Neutrophil (primary cell): Measurements from ENCODE around the gene GPRC5B.

Experiments
- H3K27ac ChIP-seq: fragments of 200-600 bp; sonication (generic); 2 replicates; pipeline ENCODE4 v1.5.1; 2016; ENCODE audit warnings: mild to moderate bottlenecking, moderate library complexity
- H3K27me3 ChIP-seq: fragments of 200-600 bp; sonication (generic); 2 replicates; pipeline ENCODE4 v1.6.0; 2016; ENCODE audit warnings: mild to moderate bottlenecking
- H3K36me3 ChIP-seq: fragments of 200-600 bp; sonication (generic); 2 replicates; pipeline ENCODE4 v1.5.1; 2017
- H3K4me1 ChIP-seq, 2 experiments: fragments of 200-600 bp in 1 of 2; sonication (generic) in 1 of 2; 1 replicate in 1 of 2; 2 replicates in 1 of 2; pipeline versions ENCODE4 v1.5.1 to v1.6.1; 2013 to 2016; ENCODE audit warnings: low read depth in 1 of 2, low read length in 1 of 2, mild to moderate bottlenecking in 1 of 2, moderate library complexity in 1 of 2; ENCODE audit not compliant: control insufficient read depth in 1 of 2, insufficient read depth in 1 of 2
- H3K4me3 ChIP-seq, 2 experiments: fragments of 200-600 bp in 1 of 2; sonication (generic) in 1 of 2; 1 replicate in 1 of 2; 2 replicates in 1 of 2; pipeline ENCODE4 v1.5.1; 2013 to 2016; ENCODE audit warnings: low read depth in 1 of 2, low read length in 1 of 2, mild to moderate bottlenecking in 1 of 2, moderate library complexity in 1 of 2
- H3K9me3 ChIP-seq: fragments of 200-600 bp; sonication (generic); 2 replicates; pipeline ENCODE4 v1.5.1; 2016
- CTCF ChIP-seq: fragments of 200-600 bp; sonication (generic); IDR thresholded peaks from 2 replicates; pipeline ENCODE4 v1.5.1; 2016; ENCODE audit warnings: antibody characterized with exemption

Gene GPRC5B

GRCh38 chr16:19858340-19859018 lies 26.2 kb downstream of the GPRC5B start:
- H3K27me3 ChIP-seq: no peaks in the 10 kb centered on the region
- no peak overlapping the region for H3K27ac ChIP-seq
- no peaks in the 10 kb centered on the region for H3K36me3 ChIP-seq
- no peak for TF ChIP-seq CTCF
- H3K9me3 ChIP-seq: no peaks in the 10 kb centered on the region
- no peaks in the 10 kb centered on the region for H3K4me1 ChIP-seq
- H3K4me3 ChIP-seq: no peak overlapping the region

DNA sequence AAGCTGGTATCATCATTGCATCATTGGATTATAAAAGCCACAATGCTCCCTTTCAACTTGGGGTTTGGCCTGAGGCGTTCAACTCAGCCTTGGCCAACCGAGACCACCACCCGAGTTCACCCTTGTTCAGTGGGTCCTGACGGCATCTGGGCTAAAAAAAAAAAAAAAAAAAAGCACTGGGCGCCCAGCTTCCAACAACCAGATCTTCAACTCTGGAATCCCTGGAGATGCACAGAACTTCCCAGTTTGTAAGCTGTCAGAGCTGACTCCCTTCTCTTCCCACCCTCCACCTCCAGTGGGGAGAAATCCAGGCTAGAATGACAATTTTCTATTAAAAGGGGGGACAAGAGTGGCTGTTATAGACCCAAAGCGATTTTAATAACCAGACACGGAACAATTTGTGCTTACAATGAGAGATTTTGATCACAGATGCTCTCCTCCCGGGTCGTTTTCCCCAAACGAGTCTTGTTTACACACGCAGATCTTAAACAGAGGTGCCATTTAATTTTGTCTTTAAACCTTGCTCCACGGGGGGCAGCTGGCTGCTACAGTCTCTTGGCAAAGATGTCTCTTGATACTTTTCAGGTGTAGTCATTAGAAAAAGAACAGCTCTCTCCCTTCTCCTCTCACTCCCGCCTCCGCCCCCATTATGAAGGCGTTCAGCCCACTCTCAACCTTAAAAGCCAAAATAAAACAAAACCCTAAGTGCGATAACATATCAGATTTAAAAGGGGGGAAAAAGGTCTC lies 26.9 kb downstream of the GPRC5B start:
- Histone ChIP-seq H3K4me3 (no peak overlapping the region), H3K27me3 (no peaks in the 10 kb centered on the region), H3K9me3 (no peaks in the 10 kb centered on the region), H3K27ac (no peak overlapping the region), H3K4me1 (no peaks in the 10 kb centered on the region), H3K36me3 (no peaks in the 10 kb centered on the region)
- no peak for TF ChIP-seq CTCF

DNA sequence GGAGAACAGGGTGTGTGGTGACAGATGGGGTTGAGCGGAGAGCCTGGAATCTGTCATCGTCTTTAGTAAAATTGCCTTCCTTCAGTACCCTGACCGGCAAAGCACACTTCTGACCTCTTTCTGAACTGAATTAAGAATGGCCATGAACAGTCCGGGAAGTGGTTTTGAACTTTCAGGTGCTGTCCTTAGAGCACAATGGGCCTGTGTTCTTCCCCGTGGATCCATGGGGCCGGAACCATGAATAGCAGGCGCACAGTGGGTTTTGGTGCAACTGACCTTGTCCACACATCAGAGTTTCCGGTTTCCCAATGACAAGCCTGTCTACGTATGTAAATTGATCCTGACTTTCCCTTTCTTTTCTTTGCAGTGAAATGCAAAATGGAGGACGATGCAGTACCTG lies 28.5 kb downstream of the GPRC5B start:
- Histone ChIP-seq H3K4me1 (no peaks in the 10 kb centered on the region), H3K9me3 (no peaks in the 10 kb centered on the region), H3K4me3 (no peak overlapping the region), H3K27me3 (no peaks in the 10 kb centered on the region), H3K36me3 (no peaks in the 10 kb centered on the region), H3K27ac (no peak overlapping the region)
- TF ChIP-seq CTCF: no peak

DNA sequence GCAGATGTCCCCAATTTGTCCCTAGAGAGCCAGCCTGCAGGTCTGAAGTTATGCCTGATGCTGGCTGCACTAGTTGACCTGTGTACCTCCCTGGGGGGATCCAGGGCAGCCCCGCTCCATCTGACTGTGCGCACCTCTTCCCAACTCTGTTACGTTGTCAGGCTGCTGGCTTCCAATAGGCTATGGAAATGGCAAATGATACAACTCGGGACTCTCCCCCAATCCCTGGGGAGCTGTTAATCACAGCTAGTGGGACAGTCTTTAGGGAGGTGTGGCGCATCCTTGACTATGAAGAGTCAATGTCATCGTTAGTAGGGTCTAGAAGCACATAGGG lies 30.1 kb downstream of the GPRC5B start:
- H3K9me3 ChIP-seq: no peaks in the 10 kb centered on the region
- H3K4me1 ChIP-seq: no peaks in the 10 kb centered on the region
- no peak overlapping the region for H3K4me3 ChIP-seq
- H3K36me3 ChIP-seq: no peaks in the 10 kb centered on the region
- no peaks in the 10 kb centered on the region for H3K27me3 ChIP-seq
- no peak overlapping the region for H3K27ac ChIP-seq
- no peak for TF ChIP-seq CTCF

DNA sequence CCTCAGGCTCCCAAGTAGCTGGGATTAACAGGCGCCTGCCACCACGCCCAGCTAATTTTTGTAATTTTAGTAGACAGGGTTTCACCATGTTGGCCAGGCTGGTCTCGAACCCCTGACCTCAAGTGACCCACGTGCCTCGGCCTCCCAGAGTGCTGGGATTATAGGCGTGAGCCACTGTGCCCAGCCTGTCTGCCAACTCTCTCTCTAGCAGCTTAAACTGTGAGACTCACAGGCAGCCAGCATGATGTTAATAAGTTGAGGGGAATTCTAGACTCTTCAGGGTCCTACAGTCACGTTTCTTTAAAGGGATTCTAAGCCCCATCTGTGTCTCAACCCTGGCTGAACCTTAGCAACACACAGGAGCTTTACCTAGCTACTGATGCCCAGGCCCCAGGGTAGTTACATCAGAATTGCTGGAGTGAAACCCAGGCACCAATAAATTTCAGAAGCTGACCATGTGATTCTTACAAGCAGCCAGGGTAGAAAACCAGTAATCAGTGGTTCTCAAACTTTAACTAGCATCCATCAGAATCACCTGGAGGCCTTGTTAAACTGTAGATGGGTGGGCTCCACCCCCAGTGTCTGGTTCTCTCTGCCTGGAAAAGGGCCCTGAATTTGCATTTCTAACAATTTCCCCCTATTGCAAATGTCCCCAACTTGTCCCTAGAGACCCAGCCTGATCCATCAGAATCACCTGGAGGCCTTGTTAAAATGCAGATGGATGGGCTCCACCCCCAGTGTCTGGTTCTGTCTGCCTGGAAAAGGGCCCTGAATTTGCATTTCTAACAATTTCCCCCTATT lies 30.7 kb downstream of the GPRC5B start:
- Histone ChIP-seq H3K4me1 (no peaks in the 10 kb centered on the region), H3K27me3 (no peaks in the 10 kb centered on the region), H3K27ac (no peak overlapping the region), H3K36me3 (no peaks in the 10 kb centered on the region), H3K9me3 (no peaks in the 10 kb centered on the region), H3K4me3 (no peak overlapping the region)
- TF ChIP-seq CTCF: no peak
